GM21619 (cell line): Measurements from ENCODE around the gene LUC7L.
"Not testable (repeated sequence)": the region's sequence is repeated elsewhere in the genome, so short reads cannot be mapped to it uniquely, and the experiment has no call there.

Experiments used
- ATAC-seq: cut with Tn5 transposase; IDR thresholded peaks from one replicate; pipeline ENCODE4 v1.9.1; 2021; ENCODE audit not compliant: unreplicated experiment

Gene LUC7L

GRCh38 chr16:228852-229730 lies at the start of gene LUC7L:
Gene LUC7L, minus strand, starts transcription at chr16:229449. Its CDS starts 110 bp downstream, at chr16:229339.
- peak; percentile 75 for ATAC-seq

GRCh38 chr16:278863-279366 lies 49.7 kb upstream of the LUC7L start:
- ATAC-seq, result no peak

- ATAC-seq, result no peak
Measured at GRCh38 chr16:276426-277077, 47.3 kb upstream of the LUC7L start.

- no peak for ATAC-seq
Measured at GRCh38 chr16:275786-276232, 46.6 kb upstream of the LUC7L start, which contains the start of gene RGS11. Gene RGS11, minus strand, starts transcription at chr16:275944. Its CDS starts 33 bp downstream, at chr16:275911.

GRCh38 chr16:275041-275641 lies 45.9 kb upstream of the LUC7L start:
- no peak for ATAC-seq

- ATAC-seq, result no peak
Measured at GRCh38 chr16:273547-274421, 44.5 kb upstream of the LUC7L start.

GRCh38 chr16:272633-273546 lies 43.6 kb upstream of the LUC7L start:
- ATAC-seq, result no peak

GRCh38 chr16:270381-271255 lies 41.4 kb upstream of the LUC7L start:
- ATAC-seq, result no peak

GRCh38 chr16:269061-269796 lies 40.0 kb upstream of the LUC7L start:
- no peak for ATAC-seq

GRCh38 chr16:268141-269053 lies 39.1 kb upstream of the LUC7L start:
- no peak for ATAC-seq

GRCh38 chr16:267562-267961 lies 38.3 kb upstream of the LUC7L start:
- ATAC-seq, result not testable (repeated sequence)

- no peak for ATAC-seq
Measured at GRCh38 chr16:266258-267164, 37.3 kb upstream of the LUC7L start.

GRCh38 chr16:265711-266110 lies 36.5 kb upstream of the LUC7L start:
- ATAC-seq, result no peak

- no peak for ATAC-seq
Measured at GRCh38 chr16:265002-265529, 35.8 kb upstream of the LUC7L start.

- no peak for ATAC-seq
Measured at GRCh38 chr16:264440-264951, 35.2 kb upstream of the LUC7L start.
